GM19193 (cell line): Measurements from ENCODE around the gene SFRP5.

Experiments used
- POLR2A ChIP-seq: IDR thresholded peaks from 4 replicates; pipeline ENCODE4 v1.6.1; 2011; ENCODE audit not compliant: insufficient read depth, insufficient read length; ENCODE audit errors: extremely low read depth

The SFRP5 gene

DNA sequence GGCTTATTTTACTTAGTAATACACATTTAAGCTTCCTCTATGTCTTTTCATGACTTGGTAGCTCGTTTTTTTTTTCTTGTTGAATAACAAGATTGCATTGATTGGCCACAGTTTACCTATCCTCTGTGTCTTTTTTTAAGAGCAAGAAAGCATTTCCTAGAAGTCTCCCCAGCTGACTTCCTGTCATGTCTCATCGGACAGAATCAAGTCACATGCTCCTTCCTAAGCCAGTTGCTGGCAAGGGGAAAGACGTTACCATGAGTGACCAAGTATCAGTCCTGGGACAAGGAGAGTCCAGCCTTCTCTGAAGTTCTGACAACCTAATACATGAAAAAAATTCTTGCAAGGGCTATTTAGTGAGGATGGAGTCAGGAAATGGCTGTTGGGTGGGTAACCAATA is 24.9 kb upstream of the SFRP5 start:
- no peak for TF ChIP-seq POLR2A

DNA sequence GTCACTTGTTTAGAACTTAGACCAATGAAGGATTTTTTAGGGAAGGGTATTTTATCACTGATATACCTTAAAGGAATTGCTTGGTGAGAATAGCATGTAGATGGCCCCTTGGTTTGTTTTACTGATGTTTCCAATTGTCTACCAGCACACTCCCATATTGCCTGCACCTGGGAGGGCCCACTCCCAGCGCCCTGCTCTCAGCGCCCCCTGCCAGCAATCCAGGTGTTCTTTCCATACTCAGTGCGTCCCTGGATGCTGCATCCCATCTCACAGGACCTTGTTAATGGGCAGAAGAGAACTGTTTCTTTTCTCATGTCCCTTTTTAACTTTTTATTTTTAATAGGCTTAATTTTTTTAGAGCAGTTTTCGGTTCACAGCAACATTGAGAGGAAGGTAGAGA is 24.1 kb upstream of the SFRP5 start:
- TF ChIP-seq POLR2A, result no peak

DNA sequence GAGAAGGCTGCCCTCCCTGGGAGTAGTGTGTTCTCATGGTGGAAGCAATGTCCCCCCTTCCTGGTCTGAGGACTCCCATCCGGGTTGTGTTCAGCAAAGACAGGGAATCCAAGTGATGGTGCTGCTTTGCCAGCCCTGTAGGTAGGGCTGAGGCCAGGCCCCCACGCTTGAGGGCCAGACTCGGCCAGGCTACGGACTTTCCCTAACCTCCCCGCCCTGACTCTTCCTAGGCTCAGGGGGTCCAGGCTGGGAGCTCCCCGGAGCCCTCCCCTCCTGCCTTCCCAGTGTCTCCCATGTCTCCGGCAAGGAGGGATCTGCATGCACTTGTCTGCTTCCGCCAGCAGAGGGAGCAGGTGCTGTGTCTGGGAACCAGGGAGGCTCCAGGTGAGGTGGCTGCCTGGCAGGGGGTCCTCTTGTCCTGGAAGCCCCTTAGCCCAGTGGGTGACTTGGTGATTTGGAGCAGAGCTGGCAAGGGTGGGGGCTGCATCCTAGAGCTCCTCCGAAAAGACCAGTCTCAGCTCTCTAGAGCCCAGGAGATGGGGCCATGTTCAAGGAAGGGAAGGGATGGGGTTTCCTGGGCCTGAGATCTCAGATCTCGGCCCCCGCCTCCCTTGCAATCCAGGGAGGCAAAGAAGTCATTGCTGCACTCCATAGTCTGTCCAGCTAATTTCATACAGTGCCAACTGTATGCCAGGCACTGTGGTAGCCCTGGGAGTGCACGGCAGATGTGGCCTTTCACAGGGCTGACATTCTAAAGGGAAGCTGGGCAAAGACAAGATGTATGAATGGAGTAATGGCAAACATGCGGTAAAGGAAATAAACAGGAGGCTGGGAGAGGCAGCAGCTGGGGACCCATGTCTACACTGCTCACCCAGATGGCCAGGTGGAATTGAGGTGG is 20.3 kb upstream of the SFRP5 start:
- no peak for TF ChIP-seq POLR2A

DNA sequence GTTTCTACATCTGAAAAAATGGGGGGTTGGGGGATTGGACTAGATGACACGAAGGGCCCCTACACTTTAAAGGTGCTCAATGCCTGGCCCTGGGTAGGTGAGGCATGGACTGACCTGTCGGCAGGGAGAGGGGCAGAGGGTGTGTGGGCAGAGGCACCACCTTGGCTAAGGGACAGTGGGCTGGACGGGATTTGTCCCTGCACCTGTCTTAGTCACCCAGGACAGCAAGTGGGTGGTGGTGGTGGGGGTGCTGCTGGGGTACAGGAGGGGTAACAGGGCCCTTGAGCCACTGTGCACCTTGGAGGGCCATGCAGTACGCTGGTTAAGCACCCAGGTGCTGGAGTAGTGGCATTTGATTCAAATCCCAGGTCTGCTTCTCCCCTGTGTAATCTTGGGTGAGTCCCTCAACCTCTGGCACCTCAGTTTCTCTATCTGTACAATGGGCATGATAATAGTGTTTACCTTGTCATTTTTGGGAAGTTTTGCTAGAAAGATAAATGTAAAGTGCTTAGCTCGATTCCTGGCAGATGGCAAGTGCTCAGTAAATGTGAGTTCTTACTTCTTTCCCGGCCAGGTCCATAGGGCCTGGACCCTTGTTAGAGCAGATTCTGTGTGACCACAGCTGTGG is 18.1 kb upstream of the SFRP5 start:
- TF ChIP-seq POLR2A, result no peak

DNA sequence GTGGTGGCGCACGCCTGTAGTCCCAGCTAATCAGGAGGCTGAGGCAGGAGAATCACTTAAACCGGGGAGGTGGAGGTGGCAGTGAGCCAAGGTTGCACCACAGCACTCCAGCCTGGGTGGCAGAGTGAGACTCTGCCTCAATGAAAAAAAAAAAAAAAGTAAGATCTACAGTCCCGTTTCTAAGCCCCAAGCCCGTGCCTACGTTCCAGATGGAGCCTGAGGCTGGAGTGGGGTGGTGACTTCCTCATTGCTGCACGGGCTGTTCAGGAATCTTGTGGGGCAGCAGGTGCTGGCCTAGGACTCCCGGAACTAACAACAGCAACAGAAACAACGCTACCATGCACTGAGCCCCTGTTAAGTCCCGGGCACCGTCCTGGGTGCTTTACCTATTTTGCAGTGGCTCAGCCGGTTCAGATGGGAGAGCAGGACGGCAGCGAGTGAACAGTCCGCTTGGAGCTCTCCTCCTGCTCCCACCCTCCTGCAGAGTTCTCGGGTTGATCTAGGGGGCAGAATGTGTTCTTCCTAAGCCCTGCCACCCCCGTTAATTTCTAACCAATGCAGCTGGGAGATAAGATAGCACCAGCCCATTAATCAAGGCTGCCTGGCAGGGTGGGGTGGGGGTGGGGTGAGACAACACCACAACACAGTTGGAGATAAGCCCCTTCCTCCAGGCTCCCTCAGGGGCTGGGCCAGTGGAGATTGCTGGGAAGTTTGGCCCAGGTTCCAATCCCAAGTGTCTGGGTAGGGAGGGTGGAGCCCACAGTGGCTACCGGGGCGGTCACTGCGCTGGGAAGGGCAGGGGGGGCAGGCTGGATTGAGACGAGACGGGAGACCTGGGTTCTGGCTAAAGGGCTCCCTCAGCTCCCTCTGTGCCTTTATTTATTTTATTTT is 17.0 kb upstream of the SFRP5 start:
- no peak for TF ChIP-seq POLR2A

DNA sequence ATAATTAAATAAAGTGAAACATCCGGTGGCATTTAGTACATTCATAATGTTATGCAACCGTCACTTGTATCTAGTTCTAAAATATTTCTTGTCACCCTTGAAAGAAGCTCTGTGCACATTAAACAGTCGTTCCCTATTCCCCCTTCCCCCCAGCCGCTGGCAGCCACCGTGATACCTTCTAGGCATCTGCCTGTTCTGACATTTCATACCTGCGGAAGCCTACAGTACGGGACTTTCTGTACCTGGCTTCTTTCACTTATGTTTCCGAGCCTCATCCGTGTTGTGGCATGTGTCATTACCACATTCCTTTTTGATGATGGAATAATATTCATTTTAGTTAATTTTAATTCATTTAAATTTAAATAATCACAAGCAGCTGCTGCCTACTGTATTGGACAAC is 13.9 kb upstream of the SFRP5 start:
- TF ChIP-seq POLR2A, result no peak

DNA sequence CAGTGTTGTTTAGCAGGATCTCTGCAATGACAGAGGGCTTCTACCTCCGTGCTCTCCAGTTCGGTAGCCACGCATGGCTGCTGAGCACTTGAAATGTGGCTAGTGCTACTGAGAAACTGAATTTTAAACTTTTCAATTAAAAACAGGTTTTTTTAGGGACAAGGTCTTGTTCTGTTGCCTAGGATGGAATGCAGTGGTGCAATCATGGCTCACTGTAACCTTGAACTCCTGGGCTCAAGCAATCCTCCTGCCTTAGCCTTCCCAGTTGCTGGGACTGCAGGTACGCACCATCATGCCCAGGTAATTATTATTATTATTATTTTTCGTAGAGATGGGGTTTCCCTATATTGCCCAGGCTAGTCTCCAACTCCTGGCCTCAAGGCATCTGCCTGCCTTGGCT is 13.4 kb upstream of the SFRP5 start:
- no peak for TF ChIP-seq POLR2A

DNA sequence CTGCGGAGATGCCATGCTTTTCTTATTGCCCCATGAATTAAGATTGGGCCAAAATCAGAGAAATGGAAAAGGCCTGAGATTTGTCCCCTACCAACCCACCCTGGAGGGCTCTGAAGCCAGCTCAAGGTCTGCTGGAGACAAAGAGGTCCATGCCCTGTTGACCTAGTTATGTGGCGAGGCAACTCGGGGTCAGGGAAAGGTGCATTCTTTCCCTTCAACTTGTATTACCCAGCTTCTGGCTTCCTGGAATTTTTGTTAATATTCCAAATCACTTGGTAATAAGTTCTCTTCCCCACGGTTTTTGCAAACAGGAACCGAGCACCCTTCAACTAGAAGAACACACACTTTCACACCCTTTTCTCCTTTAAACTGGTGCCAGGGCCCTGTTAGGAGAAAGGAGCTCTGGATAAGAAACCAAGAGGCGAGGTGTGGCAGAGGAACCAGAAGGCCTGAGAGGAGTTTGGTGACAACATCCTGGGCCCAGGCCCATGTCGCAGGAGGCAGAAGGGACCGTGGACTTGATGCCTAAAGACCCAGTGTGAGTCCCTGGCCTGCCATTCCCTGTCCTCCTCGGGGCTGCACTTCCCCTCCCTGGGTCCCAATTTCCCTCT is 12.5 kb upstream of the SFRP5 start:
- TF ChIP-seq POLR2A, result no peak

DNA sequence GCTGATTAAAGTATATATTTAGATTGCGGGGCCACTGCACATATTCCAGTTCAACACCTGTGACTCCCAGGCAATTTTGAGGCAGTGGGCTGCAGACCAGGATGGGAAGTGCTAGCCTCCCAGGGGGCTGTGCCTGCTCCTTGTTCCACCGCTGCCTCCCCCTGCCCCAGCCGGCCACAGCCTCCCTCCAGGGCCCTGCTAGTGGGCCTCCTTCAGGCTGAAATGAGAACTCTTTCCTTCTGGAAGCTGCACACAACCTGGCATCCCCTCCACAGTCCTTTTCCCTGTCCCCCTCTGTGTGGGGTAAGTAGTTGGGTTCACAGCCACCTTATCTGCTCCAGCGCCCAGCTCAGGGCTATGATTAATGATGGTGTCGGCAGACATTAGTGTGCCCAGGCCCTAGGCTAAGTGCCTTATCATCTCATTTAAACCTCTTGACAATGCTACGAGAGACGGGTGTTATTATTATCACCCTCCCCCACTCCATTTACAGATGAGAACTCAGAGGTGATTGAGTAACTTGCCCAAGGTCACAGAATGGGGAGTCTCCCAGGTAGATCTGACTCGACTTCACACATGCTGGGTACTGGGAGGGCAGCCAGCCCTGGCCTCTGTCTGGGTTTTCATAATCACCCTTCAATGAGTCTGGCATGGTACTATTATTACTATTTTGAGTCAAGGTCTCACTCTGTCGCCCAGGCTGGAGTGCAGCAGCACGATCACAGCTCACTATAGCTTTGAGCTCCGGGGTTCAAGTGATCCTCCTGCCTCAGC is 10.8 kb upstream of the SFRP5 start:
- TF ChIP-seq POLR2A, result no peak

DNA sequence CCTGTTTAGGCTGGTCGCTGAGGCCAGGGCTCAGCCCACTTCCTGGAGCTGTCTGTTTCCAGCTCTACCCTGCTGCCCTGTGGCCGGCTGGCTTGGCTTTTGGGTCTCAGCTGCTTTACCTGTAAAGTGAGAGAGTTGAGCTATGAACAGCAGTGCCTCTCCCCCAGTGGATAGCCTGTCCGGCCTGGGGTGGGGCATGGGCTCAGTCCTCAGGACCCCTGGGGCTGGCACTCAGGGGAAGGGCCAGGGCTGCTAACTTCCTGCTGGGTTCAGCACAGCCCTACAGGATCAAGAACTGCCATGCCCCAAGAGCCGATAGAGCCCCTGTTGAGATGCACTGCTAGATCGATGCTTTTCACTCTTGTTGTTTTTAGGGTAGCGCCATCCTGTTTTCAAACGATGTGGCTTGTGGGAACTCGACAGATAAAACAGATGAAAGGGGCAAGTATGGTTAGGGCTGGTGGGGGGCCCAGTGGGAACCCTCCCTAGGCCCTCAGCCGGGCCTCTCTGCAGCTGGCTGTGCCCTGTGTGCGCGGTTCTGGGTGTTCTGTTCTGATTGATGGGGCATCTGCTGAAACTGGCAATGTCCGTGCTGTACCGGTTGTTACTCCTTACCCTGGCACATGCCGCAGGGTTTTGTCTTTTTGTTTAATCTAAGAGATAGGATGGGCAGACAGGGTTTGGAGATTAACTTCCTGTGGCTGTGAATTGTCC is 10.0 kb upstream of the SFRP5 start:
- TF ChIP-seq POLR2A, result no peak

DNA sequence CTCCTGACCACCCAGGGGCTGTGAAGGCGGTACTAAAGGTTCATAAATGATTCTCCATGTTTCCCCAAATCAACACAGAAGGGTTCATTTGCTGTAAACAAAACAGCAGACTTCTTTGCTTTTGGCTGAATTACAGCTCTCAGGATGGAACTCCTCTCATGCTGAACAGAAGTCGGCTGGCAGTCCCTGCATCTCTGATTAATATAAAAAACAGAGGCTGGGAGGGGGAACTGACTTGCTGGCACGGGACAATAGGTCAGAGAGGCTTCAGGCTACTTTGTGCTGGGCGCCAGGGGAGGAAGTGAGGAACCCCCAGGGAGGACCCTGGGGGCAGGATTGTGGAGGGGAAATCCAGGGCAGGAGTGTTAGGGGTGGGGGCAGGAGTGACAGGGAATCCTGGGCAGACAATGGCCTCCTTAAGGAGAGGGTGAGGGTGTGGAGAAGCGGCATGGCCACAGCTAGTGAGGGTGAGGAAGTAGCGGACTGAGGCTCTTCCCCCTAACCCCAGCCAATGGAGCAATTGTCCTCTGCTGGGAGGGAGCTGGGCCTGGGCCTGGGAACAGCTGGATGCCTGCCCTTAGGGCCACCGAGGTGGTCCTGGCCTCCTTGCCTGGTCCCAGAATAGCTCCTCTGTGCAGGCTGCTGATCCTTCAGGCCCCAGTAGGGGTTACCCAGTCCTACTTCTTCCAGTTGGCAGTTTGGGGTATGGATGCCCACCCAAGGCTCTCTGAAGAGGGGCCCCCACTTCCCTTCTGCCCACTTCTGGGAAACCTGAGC is 9.2 kb upstream of the SFRP5 start:
- TF ChIP-seq POLR2A, result no peak

DNA sequence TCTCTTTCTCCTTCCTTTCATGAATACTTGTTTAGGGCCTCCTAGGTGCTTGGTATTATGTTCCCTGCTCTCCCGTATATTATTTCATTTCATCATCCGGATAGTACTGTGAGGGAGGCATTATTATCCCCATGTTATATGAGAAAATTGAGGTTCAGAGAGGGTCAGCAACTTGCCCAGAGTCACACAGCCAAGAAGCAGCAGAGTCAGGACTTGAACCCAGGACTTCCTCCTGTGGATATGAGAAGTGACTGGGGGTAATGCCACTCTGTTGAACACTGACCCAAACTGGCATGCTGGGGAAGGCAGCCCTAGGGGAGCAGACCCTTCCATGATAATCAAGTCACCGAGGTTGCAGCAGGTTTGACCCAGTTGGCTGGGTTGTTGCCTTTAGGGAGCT is 8.2 kb upstream of the SFRP5 start:
- TF ChIP-seq POLR2A, result no peak

DNA sequence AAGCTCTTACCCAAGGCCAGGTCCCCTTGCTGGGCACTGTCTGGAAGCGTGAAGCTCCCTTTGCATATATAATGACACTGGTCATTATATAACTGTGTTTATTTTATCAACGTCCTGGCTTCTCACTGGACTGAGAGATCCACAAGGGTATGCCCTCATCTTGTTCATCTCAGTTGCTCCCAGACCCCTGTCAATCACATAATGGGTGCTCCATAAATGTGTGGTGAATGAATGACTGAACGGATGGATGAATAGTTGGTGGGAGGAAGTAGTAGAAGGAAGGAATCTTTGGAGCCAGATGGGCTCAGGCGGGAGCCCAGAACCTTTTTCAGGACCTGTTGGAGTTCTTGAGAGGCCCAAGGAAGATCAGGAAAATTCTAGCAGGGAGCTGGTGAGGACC is 7.7 kb upstream of the SFRP5 start:
- no peak for TF ChIP-seq POLR2A

DNA sequence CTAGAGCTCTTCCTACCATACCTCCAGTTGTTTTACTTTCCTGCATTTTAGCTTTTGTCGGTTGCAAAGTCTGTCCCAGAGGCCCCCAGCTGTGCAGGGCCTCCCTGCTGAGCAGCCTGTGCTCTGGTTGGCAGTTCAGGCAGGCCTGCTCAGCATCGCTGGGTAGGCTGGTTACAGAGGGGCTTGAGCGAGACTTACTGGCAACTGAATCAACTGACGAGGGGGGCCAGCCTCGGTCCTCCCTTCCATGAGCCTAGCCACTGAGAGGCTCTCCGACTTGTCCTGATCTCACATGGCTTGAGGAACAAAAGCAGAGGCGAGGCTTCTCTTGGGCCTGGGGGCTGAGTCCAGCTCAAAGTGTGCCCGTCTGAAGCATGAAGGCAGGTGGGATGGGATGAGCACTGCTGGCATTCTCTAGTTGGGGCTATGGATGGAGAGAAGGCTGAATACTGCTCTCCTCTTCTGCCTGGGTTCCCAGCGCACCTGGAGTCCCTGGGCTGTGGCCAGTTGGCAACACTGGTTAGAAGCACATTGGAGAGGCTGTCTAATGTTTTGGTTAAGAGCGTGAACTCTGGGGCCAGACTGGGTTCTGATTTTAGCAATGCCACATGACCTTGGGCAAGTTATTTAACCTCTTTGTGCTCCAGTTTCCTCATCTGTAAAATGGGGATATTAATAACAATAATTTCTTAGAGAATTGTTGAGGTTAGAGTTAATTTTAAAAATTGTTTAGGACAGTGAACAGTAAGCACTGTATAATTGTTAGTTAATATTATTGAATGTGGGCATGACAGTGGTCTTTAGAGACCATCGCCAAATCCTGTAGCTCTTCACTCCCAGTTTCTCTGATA is 6.9 kb upstream of the SFRP5 start:
- no peak for TF ChIP-seq POLR2A
